HCT116 (cell line): Measurements from ENCODE around the gene IL1RAPL1. TPM values are rescaled to one million over a fixed set of nuclear protein-coding genes. Genes with fewer than 3 reads are reported as not detected.

Experiments
- ATAC-seq: fragments of 200-7000 bp; cut with Tn5 transposase; 2 replicates; pipeline ENCODE4 v1.9.1; 2020; ENCODE audit warnings: mild to moderate bottlenecking, moderate library complexity
- BruUV-seq: library from RNA; stranded (reverse); fragments of 400-500 nt; replicated peaks from 2 replicates; lab custom pipeline; 2021; lab: Mats Ljungman, UMichigan
- CTCF ChIA-PET: fragments of 300-600 bp; sonication (Branson Sonifier 250); formaldehyde crosslinking; loops from one replicate; lab custom pipeline; 2021; ENCODE audit warnings: antibody characterized with exemption; lab: Charles Lee
- POLR2A ChIA-PET: fragments of 300-600, 350-600 bp; sonication (Branson Sonifier 250); formaldehyde crosslinking; loops from one replicate; lab custom pipeline; 2021; ENCODE audit warnings: antibody characterized with exemption; lab: Charles Lee
- RAD21 ChIA-PET, 2 experiments: fragments of 300-600 bp; sonication (Branson Sonifier 250); formaldehyde crosslinking; loops; one replicate each; lab custom pipeline; 2023; ENCODE audit warnings: low total read pairs in 2 of 2; ENCODE audit not compliant: uncharacterized antibody in 2 of 2, unreplicated experiment in 2 of 2, low non-redundant PET in 1 of 2; lab: Charles Lee
- DNase-seq: peaks from one replicate; pipeline ENCODE4 v3.0.0-alpha.2; 2010; ENCODE audit warnings: low read depth, low spot score
- H2AFZ ChIP-seq: fragments of 200-600 bp; shearing (Covaris generic), sonication (generic); 2 replicates; pipeline ENCODE4 v1.6.1; 2017; ENCODE audit warnings: low read depth, mixed run types, mixed read lengths, antibody characterized with exemption, low read length; ENCODE audit not compliant: poor library complexity, severe bottlenecking
- H3K27ac ChIP-seq: 2 replicates; pipeline ENCODE4 v1.5.1; 2012; ENCODE audit warnings: low read depth, low read length
- H3K27me3 ChIP-seq: fragments of 200-600 bp; sonication (generic); 2 replicates; pipeline ENCODE4 v1.6.1; 2016; ENCODE audit warnings: mixed run types, low read length, mixed read lengths; ENCODE audit not compliant: insufficient read depth
- H3K36me3 ChIP-seq, 2 experiments: fragments of 200-500 bp in 1 of 2; fragments of 200-600 bp in 1 of 2; sonication (Bioruptor generic) in 1 of 2; sonication (generic) in 1 of 2; 2 replicates each; pipeline versions ENCODE4 v1.5.1 to v1.6.1; 2014 to 2016; ENCODE audit warnings: low read length in 2 of 2, inconsistent platforms in 1 of 2, mixed read lengths in 1 of 2, mixed run types in 1 of 2; ENCODE audit not compliant: insufficient read depth in 2 of 2, control insufficient read depth in 1 of 2
- H3K4me1 ChIP-seq, 2 experiments: fragments of 200-600 bp in 1 of 2; sonication (generic) in 1 of 2; 2 replicates each; pipeline versions ENCODE4 v1.5.1 to v1.6.1; 2012 to 2017; ENCODE audit warnings: low read length in 2 of 2, inconsistent platforms in 1 of 2, mild to moderate bottlenecking in 1 of 2, mixed read lengths in 1 of 2, mixed run types in 1 of 2, moderate library complexity in 1 of 2; ENCODE audit not compliant: insufficient read depth in 2 of 2, control insufficient read depth in 1 of 2
- H3K4me2 ChIP-seq: fragments of 200-600 bp; sonication (generic); 2 replicates; pipeline ENCODE4 v1.6.1; 2017; ENCODE audit warnings: mixed run types, low read length, mixed read lengths
- H3K4me3 ChIP-seq, 2 experiments: fragments of 200-600 bp in 1 of 2; sonication (generic) in 1 of 2; replicated peaks in 1 of 2; 2 replicates each; pipeline ENCODE4 v1.5.1; 2011 to 2016; ENCODE audit warnings: low read length in 2 of 2, control low read depth in 1 of 2, low read depth in 1 of 2, mild to moderate bottlenecking in 1 of 2, mixed read lengths in 1 of 2, mixed run types in 1 of 2
- H3K79me2 ChIP-seq: fragments of 200-600 bp; sonication (generic); 2 replicates; pipeline ENCODE4 v1.6.1; 2017; ENCODE audit warnings: mild to moderate bottlenecking, mixed run types, low read length, moderate library complexity, mixed read lengths; ENCODE audit not compliant: insufficient read depth
- H3K9ac ChIP-seq: fragments of 200-600 bp; sonication (generic); 2 replicates; pipeline ENCODE4 v1.6.1; 2016; ENCODE audit warnings: low read length, mixed read lengths
- H3K9me2 ChIP-seq: fragments of 200-600 bp; sonication (generic), shearing (Covaris generic); 2 replicates; pipeline ENCODE4 v1.6.1; 2017; ENCODE audit warnings: mixed run types, mild to moderate bottlenecking, moderate library complexity; ENCODE audit not compliant: insufficient read depth
- H3K9me3 ChIP-seq, 2 experiments: fragments of 200-500 bp in 1 of 2; fragments of 200-600 bp in 1 of 2; sonication (Bioruptor generic) in 1 of 2; sonication (generic) in 1 of 2; 2 replicates each; pipeline ENCODE4 v1.6.1; 2014 to 2017; ENCODE audit warnings: low read length in 2 of 2, mixed read lengths in 2 of 2, inconsistent platforms in 1 of 2, low read depth in 1 of 2, mild to moderate bottlenecking in 1 of 2, mixed run types in 1 of 2, moderate library complexity in 1 of 2; ENCODE audit not compliant: control insufficient read depth in 1 of 2, insufficient read depth in 1 of 2
- H4K20me1 ChIP-seq: fragments of 200-600 bp; sonication (generic), shearing (Covaris generic); 2 replicates; pipeline ENCODE4 v1.6.1; 2017; ENCODE audit warnings: mixed run types, mild to moderate bottlenecking, moderate library complexity; ENCODE audit not compliant: insufficient read depth
- CBX3 ChIP-seq: IDR thresholded peaks from 2 replicates; pipeline ENCODE4 v1.6.1; 2012; ENCODE audit warnings: low read depth
- ELF1 ChIP-seq: IDR thresholded peaks from 2 replicates; pipeline ENCODE4 v1.6.1; 2012; ENCODE audit warnings: low read depth, borderline replicate concordance
- EZH2 ChIP-seq: fragments of 200-600 bp; sonication (generic); IDR thresholded peaks from 2 replicates; pipeline ENCODE4 v1.6.1; 2017; ENCODE audit warnings: antibody characterized with exemption, mixed run types
- EZH2phosphoT487 ChIP-seq: fragments of 200-600 bp; IDR thresholded peaks from 2 replicates; pipeline ENCODE4 v1.6.1; 2018; ENCODE audit warnings: antibody characterized with exemption, borderline replicate concordance
- JUND ChIP-seq: IDR thresholded peaks from 2 replicates; pipeline ENCODE4 v1.6.1; 2012
- POLR2A ChIP-seq: IDR thresholded peaks from 2 replicates; pipeline ENCODE4 v1.7.0; 2011; ENCODE audit warnings: borderline replicate concordance; ENCODE audit not compliant: insufficient read depth, insufficient read length; ENCODE audit errors: extremely low read depth
- SIN3A ChIP-seq: IDR thresholded peaks from 2 replicates; pipeline ENCODE4 v1.6.1; 2012; ENCODE audit warnings: low read depth
- YY1 ChIP-seq: IDR thresholded peaks from 2 replicates; pipeline ENCODE4 v1.6.1; 2011; ENCODE audit warnings: low read length, low read depth, moderate library complexity, mild to moderate bottlenecking; ENCODE audit not compliant: insufficient replicate concordance; ENCODE audit errors: extremely low read depth
- ZFX ChIP-seq: fragments of 450-650 bp; IDR thresholded peaks from 2 replicates; pipeline ENCODE4 v1.6.1; 2017
- intact Hi-C: fragments of 100-400 bp; cut with micrococcal nuclease; formaldehyde crosslinking; loops from 2 replicates; pipeline ENCODE4 v1.10.0; 2022
- total RNA-seq: library from RNA; stranded (reverse); gene quantifications from one replicate; pipeline ENCODE4 v1.2.1, GENCODE V29; 2021; ENCODE audit not compliant: unreplicated experiment
- TF ChIP-seq, protein P1 (sequence below): IDR thresholded peaks from 2 replicates; pipeline ENCODE4 v1.6.1; 2011; ENCODE audit warnings: mild to moderate bottlenecking, low read length, moderate library complexity; ENCODE audit not compliant: insufficient replicate concordance; ENCODE audit errors: extremely low read depth
- TF ChIP-seq, protein P2 (sequence below): IDR thresholded peaks from 2 replicates; pipeline ENCODE4 v1.6.1; 2012
- TF ChIP-seq, protein P3 (sequence below): IDR thresholded peaks from 2 replicates; pipeline ENCODE4 v1.6.1; 2012; ENCODE audit warnings: low read depth
- TF ChIP-seq, protein P4 (sequence below): IDR thresholded peaks from 2 replicates; pipeline ENCODE4 v1.6.1; 2012

IL1RAPL1 gene
- total RNA-seq, 1 experiment from 2014 or later, result 2.8 TPM

DNA sequence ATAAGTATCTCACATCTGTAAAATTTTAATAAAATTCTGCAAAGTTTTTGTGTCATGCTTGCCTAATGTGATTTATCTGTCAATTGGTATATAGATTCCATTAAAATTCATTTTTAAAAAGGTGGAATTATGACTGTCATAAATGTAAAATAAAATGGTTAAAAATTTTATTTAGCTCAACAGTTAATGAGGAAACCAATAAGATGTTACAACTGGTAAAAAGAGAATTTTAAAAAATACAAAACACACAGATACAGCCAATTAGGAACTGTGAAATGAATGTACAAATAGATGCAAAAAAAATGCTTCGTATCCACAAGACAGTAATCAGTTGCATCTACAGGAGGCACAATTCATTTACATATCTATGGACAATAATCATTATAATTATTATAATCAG is 297.6 kb downstream of the IL1RAPL1 start:
- no peak for ATAC-seq
- H3K9me2 ChIP-seq, result no peaks in the 10 kb centered on the region
- H4K20me1 ChIP-seq, result no peaks in the 10 kb centered on the region
- H3K4me3 ChIP-seq, result no peak overlapping the region
- no peak overlapping the region for H3K9ac ChIP-seq
- intact Hi-C loops, result no loop called here
- TF ChIP-seq, protein P1, sequence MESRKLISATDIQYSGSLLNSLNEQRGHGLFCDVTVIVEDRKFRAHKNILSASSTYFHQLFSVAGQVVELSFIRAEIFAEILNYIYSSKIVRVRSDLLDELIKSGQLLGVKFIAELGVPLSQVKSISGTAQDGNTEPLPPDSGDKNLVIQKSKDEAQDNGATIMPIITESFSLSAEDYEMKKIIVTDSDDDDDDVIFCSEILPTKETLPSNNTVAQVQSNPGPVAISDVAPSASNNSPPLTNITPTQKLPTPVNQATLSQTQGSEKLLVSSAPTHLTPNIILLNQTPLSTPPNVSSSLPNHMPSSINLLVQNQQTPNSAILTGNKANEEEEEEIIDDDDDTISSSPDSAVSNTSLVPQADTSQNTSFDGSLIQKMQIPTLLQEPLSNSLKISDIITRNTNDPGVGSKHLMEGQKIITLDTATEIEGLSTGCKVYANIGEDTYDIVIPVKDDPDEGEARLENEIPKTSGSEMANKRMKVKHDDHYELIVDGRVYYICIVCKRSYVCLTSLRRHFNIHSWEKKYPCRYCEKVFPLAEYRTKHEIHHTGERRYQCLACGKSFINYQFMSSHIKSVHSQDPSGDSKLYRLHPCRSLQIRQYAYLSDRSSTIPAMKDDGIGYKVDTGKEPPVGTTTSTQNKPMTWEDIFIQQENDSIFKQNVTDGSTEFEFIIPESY, result no peak
- TF ChIP-seq JUND, result no peak
- H2AFZ ChIP-seq, result no peak overlapping the region
- no peak overlapping the region for H3K4me2 ChIP-seq
- H3K27me3 ChIP-seq, result no peaks in the 10 kb centered on the region
- no peak overlapping the region for H3K27ac ChIP-seq
- no peaks in the 10 kb centered on the region for H3K36me3 ChIP-seq
- ChIA-PET RAD21 (no interaction called here), POLR2A (no interaction called here), CTCF (no interaction called here)
- H3K79me2 ChIP-seq, result no peaks in the 10 kb centered on the region
- no peaks in the 10 kb centered on the region; a peak in 1 of 4 replicates for H3K4me1 ChIP-seq
- DNase-seq, result no peak
- H3K9me3 ChIP-seq, result no peaks in the 10 kb centered on the region
- BruUV-seq, result no TSS peak

DNA sequence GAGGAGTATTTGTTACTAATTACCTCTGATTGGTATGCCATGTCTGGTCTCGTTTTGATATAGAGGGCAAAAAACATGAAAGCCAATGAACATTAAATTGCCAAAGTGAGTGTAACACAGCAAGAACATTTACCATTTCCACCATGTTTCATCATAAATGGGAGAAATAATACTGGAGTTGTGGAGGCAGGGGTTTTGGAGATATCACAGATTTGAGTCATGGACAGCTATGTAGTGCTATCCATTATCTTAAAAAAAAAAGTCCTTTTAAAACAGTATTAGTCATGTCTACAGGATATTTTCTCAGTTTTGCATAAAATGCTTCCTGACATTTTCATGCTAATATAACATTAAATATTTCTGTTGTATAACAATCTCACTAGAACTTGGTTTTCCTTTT is 301.2 kb downstream of the IL1RAPL1 start:
- H3K79me2 ChIP-seq, result no peaks in the 10 kb centered on the region
- H3K4me3 ChIP-seq, result no peak overlapping the region
- TF ChIP-seq CBX3, result no peak
- no peak for TF ChIP-seq SIN3A
- no peak for TF ChIP-seq EZH2phosphoT487
- TF ChIP-seq, protein P2, sequence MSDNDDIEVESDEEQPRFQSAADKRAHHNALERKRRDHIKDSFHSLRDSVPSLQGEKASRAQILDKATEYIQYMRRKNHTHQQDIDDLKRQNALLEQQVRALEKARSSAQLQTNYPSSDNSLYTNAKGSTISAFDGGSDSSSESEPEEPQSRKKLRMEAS, result no peak
- TF ChIP-seq YY1, result no peak
- TF ChIP-seq, protein P1, result no peak
- TF ChIP-seq, protein P3, sequence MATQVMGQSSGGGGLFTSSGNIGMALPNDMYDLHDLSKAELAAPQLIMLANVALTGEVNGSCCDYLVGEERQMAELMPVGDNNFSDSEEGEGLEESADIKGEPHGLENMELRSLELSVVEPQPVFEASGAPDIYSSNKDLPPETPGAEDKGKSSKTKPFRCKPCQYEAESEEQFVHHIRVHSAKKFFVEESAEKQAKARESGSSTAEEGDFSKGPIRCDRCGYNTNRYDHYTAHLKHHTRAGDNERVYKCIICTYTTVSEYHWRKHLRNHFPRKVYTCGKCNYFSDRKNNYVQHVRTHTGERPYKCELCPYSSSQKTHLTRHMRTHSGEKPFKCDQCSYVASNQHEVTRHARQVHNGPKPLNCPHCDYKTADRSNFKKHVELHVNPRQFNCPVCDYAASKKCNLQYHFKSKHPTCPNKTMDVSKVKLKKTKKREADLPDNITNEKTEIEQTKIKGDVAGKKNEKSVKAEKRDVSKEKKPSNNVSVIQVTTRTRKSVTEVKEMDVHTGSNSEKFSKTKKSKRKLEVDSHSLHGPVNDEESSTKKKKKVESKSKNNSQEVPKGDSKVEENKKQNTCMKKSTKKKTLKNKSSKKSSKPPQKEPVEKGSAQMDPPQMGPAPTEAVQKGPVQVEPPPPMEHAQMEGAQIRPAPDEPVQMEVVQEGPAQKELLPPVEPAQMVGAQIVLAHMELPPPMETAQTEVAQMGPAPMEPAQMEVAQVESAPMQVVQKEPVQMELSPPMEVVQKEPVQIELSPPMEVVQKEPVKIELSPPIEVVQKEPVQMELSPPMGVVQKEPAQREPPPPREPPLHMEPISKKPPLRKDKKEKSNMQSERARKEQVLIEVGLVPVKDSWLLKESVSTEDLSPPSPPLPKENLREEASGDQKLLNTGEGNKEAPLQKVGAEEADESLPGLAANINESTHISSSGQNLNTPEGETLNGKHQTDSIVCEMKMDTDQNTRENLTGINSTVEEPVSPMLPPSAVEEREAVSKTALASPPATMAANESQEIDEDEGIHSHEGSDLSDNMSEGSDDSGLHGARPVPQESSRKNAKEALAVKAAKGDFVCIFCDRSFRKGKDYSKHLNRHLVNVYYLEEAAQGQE, result no peak
- TF ChIP-seq ELF1, result no peak
- no peak for TF ChIP-seq JUND
- TF ChIP-seq, protein P4, sequence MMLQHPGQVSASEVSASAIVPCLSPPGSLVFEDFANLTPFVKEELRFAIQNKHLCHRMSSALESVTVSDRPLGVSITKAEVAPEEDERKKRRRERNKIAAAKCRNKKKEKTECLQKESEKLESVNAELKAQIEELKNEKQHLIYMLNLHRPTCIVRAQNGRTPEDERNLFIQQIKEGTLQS, result no peak
- TF ChIP-seq POLR2A, result no peak
- TF ChIP-seq EZH2, result no peak
- TF ChIP-seq ZFX, result no peak

More for the DNA sequence above, 301.2 kb downstream of the IL1RAPL1 start:
- H3K27ac ChIP-seq, result no peak overlapping the region
- no peaks in the 10 kb centered on the region for H4K20me1 ChIP-seq
- H3K4me1 ChIP-seq, result no peaks in the 10 kb centered on the region
- ChIA-PET CTCF (no interaction called here), POLR2A (no interaction called here), RAD21 (no interaction called here)
- no peak overlapping the region for H2AFZ ChIP-seq
- no TSS peak for BruUV-seq
- H3K9me2 ChIP-seq, result no peaks in the 10 kb centered on the region
- no peaks in the 10 kb centered on the region for H3K9me3 ChIP-seq
- H3K4me2 ChIP-seq, result no peak overlapping the region
- H3K9ac ChIP-seq, result no peak overlapping the region
- no peaks in the 10 kb centered on the region for H3K36me3 ChIP-seq
- H3K27me3 ChIP-seq, result no peaks in the 10 kb centered on the region
- no peak for ATAC-seq
- DNase-seq, result no peak
- intact Hi-C loops, result no loop called here
